IMR-90 (cell line): ENCODE data around the gene FSD1L. TPM values are rescaled to one million over a fixed set of nuclear protein-coding genes. Genes with fewer than 3 reads are reported as not detected.
A peak's percentile ranks its signal among the peaks of the same experiment; 100 is the strongest.

Experiments
- ATAC-seq: fragments of 200-7000 bp; cut with Tn5 transposase; 2 replicates; pipeline ENCODE4 v1.9.1; 2020; ENCODE audit warnings: low read depth, mild to moderate bottlenecking, moderate library complexity
- BruUV-seq: library from RNA; stranded (reverse); fragments of 400-500 nt; replicated peaks from 2 replicates; lab custom pipeline; 2021; lab: Mats Ljungman, UMichigan
- CTCF ChIA-PET: fragments of 300-600 bp; formaldehyde crosslinking; extraction: SDS; loops from one replicate; lab custom pipeline; 2021; ENCODE audit warnings: antibody characterized with exemption; lab: Yijun Ruan, JAX
- POLR2A ChIA-PET: fragments of 300-600 bp; sonication (Branson Sonifier 250); formaldehyde crosslinking; loops from one replicate; lab custom pipeline; 2022; ENCODE audit warnings: antibody characterized with exemption; ENCODE audit not compliant: unreplicated experiment; lab: Charles Lee
- DNase-seq: peaks from one replicate; pipeline ENCODE4 v3.0.0; 2013
- H2AFZ ChIP-seq: replicated peaks from 2 replicates; pipeline ENCODE3; 2013; ENCODE audit warnings: low read length, mild to moderate bottlenecking; ENCODE audit not compliant: poor library complexity
- H2AK5ac ChIP-seq: 2 replicates; pipeline ENCODE4 v1.6.1; 2013; ENCODE audit warnings: low read depth, low read length, inconsistent platforms
- H2AK9ac ChIP-seq: replicated peaks from 2 replicates; pipeline ENCODE3; 2013; ENCODE audit warnings: mild to moderate bottlenecking, low read depth, low read length, moderate library complexity; ENCODE audit not compliant: poor library complexity
- H2BK120ac ChIP-seq: 2 replicates; pipeline ENCODE4 v1.6.1; 2013; ENCODE audit warnings: low read depth, low read length, inconsistent platforms
- H2BK15ac ChIP-seq: 3 replicates; pipeline ENCODE4 v1.6.1; 2013; ENCODE audit warnings: low read depth, low read length, inconsistent platforms
- H2BK20ac ChIP-seq: 2 replicates; pipeline ENCODE4 v1.6.1; 2013; ENCODE audit warnings: low read depth, mild to moderate bottlenecking, inconsistent platforms, low read length, moderate library complexity
- H2BK5ac ChIP-seq: 2 replicates; pipeline ENCODE4 v1.6.1; 2013; ENCODE audit warnings: mild to moderate bottlenecking, low read depth, low read length, inconsistent platforms; ENCODE audit not compliant: poor library complexity, severe bottlenecking
- H3K14ac ChIP-seq: replicated peaks from 2 replicates; pipeline ENCODE4 v1.6.1; 2013; ENCODE audit warnings: low read depth, low read length, inconsistent platforms
- H3K18ac ChIP-seq: 2 replicates; pipeline ENCODE4 v1.6.1; 2013; ENCODE audit warnings: low read depth, low read length, control low read depth
- H3K23ac ChIP-seq: 2 replicates; pipeline ENCODE4 v1.6.1; 2013; ENCODE audit warnings: low read depth, low read length, inconsistent platforms
- H3K27ac ChIP-seq: 2 replicates; pipeline ENCODE4 v1.5.1; 2013; ENCODE audit warnings: mild to moderate bottlenecking, control low read depth, low read length; ENCODE audit not compliant: insufficient read depth
- H3K27me3 ChIP-seq: 2 replicates; pipeline ENCODE4 v1.6.1; 2013; ENCODE audit warnings: low read length; ENCODE audit not compliant: control insufficient read depth, insufficient read depth
- H3K36me3 ChIP-seq: 2 replicates; pipeline ENCODE4 v1.6.1; 2013; ENCODE audit warnings: low read length, mixed read lengths; ENCODE audit not compliant: control insufficient read depth, insufficient read depth
- H3K4ac ChIP-seq: 2 replicates; pipeline ENCODE4 v1.6.1; 2013; ENCODE audit warnings: low read depth, low read length, inconsistent platforms
- H3K4me1 ChIP-seq: 2 replicates; pipeline ENCODE4 v1.6.1; 2013; ENCODE audit warnings: low read length, mixed read lengths; ENCODE audit not compliant: control insufficient read depth, insufficient read depth
- H3K4me2 ChIP-seq: 2 replicates; pipeline ENCODE4 v1.6.1; 2013; ENCODE audit warnings: low read depth, mild to moderate bottlenecking, control low read depth, low read length, moderate library complexity
- H3K4me3 ChIP-seq: 2 replicates; pipeline ENCODE4 v1.5.1; 2013; ENCODE audit warnings: low read depth, mild to moderate bottlenecking, control low read depth, low read length, moderate library complexity; ENCODE audit not compliant: insufficient read depth
- H3K56ac ChIP-seq: 2 replicates; pipeline ENCODE4 v1.6.1; 2013; ENCODE audit warnings: low read length, inconsistent platforms; ENCODE audit not compliant: insufficient read depth; ENCODE audit errors: extremely low read depth
- H3K79me1 ChIP-seq, 2 experiments: 2 replicates each; pipeline ENCODE4 v1.6.1; 2013; ENCODE audit warnings: low read length in 2 of 2, inconsistent platforms in 1 of 2, low read depth in 1 of 2
- H3K9ac ChIP-seq: 2 replicates; pipeline ENCODE4 v1.6.1; 2013; ENCODE audit warnings: low read depth, low read length, control low read depth
- H3K9me1 ChIP-seq: 2 replicates; pipeline ENCODE4 v1.6.1; 2013; ENCODE audit warnings: low read length, inconsistent platforms; ENCODE audit not compliant: insufficient read depth
- H3K9me3 ChIP-seq: 2 replicates; pipeline ENCODE4 v1.6.1; 2013; ENCODE audit warnings: low read length; ENCODE audit not compliant: control insufficient read depth, insufficient read depth
- H4K20me1 ChIP-seq: 2 replicates; pipeline ENCODE4 v1.6.1; 2013; ENCODE audit warnings: low read length, inconsistent platforms; ENCODE audit not compliant: insufficient read depth
- H4K5ac ChIP-seq: 2 replicates; pipeline ENCODE4 v1.6.1; 2013; ENCODE audit warnings: mild to moderate bottlenecking, low read depth, low read length, control low read depth
- H4K8ac ChIP-seq, 2 experiments: 2 replicates each; pipeline ENCODE4 v1.6.1; 2013; ENCODE audit warnings: low read depth in 2 of 2, low read length in 2 of 2, control low read depth in 1 of 2, inconsistent platforms in 1 of 2
- H4K91ac ChIP-seq: 2 replicates; pipeline ENCODE4 v1.6.1; 2013; ENCODE audit warnings: low read depth, low read length, inconsistent platforms; ENCODE audit not compliant: insufficient read depth
- MAFK ChIP-seq: IDR thresholded peaks from 2 replicates; pipeline ENCODE4 v1.6.1; 2012; ENCODE audit warnings: low read depth, low read length, improper control_type of control experiment
- MAZ ChIP-seq: IDR thresholded peaks from 2 replicates; pipeline ENCODE4 v1.6.1; 2012; ENCODE audit warnings: low read depth, mild to moderate bottlenecking, low read length, improper control_type of control experiment, moderate library complexity, borderline replicate concordance
- MXI1 ChIP-seq: IDR thresholded peaks from 2 replicates; pipeline ENCODE4 v1.6.1; 2012; ENCODE audit warnings: low read depth, mild to moderate bottlenecking, low read length, moderate library complexity, borderline replicate concordance
- NFE2L2 ChIP-seq: fragments of 150-350 bp; IDR thresholded peaks from 2 replicates; pipeline ENCODE4 v1.6.1; 2016; ENCODE audit warnings: low read depth, mild to moderate bottlenecking, low read length
- RAD21 ChIP-seq: IDR thresholded peaks from 2 replicates; pipeline ENCODE4 v1.6.1; 2012; ENCODE audit warnings: low read length, improper control_type of control experiment
- RCOR1 ChIP-seq: IDR thresholded peaks from 2 replicates; pipeline ENCODE4 v1.6.1; 2012; ENCODE audit warnings: mild to moderate bottlenecking, low read length, improper control_type of control experiment; ENCODE audit not compliant: insufficient replicate concordance
- RFX5 ChIP-seq: IDR thresholded peaks from 2 replicates; pipeline ENCODE4 v1.8.0; 2012; ENCODE audit warnings: low read depth, mild to moderate bottlenecking, low read length, moderate library complexity
- dilution Hi-C: fragments of 300-500 bp; cut with HindIII; formaldehyde crosslinking; loops from one replicate; pipeline ENCODE4 v1.14.3; 2018; ENCODE audit warnings: low sequenced_read_pairs; ENCODE audit not compliant: unreplicated experiment
- in situ Hi-C: fragments of 300-500 bp; cut with MboI; formaldehyde crosslinking; loops from 3 replicates; pipeline ENCODE4 v1.14.3; 2019; ENCODE audit warnings: low sequenced_read_pairs, inconsistent platforms, mixed read lengths
- intact Hi-C: fragments of 100-400 bp; cut with micrococcal nuclease; formaldehyde crosslinking; loops from 2 replicates; pipeline ENCODE4 v1.10.0; 2022
- polyA plus RNA-seq, 3 experiments: library from polyadenylated mRNA; depleted of rRNA; stranded (reverse); fragments of >200 nt; gene quantifications; 2 replicates each; pipeline ENCODE4 v1.2.3, GENCODE V29; 2012; ENCODE audit warnings: low replicate concordance in 1 of 3
- total RNA-seq: library from RNA; depleted of rRNA; stranded (reverse); fragments of >200 nt; gene quantifications from 2 replicates; pipeline ENCODE4 v1.2.3, GENCODE V29; 2012
- TF ChIP-seq, protein P1 (sequence below): conservative IDR thresholded peaks from 2 replicates; pipeline ENCODE4 v1.5.1; 2012; ENCODE audit warnings: mild to moderate bottlenecking, low read depth, low read length, improper control_type of control experiment
- TF ChIP-seq, protein P2 (sequence below): fragments of 150-350 bp; IDR thresholded peaks from 2 replicates; pipeline ENCODE4 v1.6.1; 2017; ENCODE audit warnings: mild to moderate bottlenecking, antibody characterized with exemption, low read length, low read depth

The FSD1L gene
- total and polyA plus RNA-seq, 2 of the 4 experiments (the other 2 are of a cell fraction) = 1.4 to 2.9 TPM

DNA sequence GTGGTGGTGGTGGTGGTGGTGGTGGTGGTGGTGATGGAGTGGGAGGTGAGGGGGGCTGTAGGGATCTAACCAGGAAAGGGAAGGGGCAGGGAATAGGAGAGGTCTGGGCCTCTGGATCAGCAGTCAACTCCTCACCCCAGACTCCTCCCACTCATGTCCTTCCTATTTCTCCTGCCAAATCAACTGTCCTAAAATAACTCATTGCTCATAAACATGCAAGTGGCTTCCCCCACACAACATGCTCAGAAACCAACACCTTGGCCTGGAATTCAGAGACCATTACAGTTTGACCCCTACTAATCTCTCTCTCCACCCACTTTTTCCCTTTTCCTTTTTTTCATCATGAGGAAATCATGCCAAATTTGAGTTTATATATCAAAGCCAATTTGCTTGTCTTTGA, 8.4 kb upstream of the FSD1L start:
- Histone ChIP-seq H4K8ac (no peak overlapping the region), H3K56ac (no peak overlapping the region), H4K5ac (no peak overlapping the region), H3K14ac (no peak overlapping the region), H3K4ac (no peak overlapping the region), H2AFZ (no peak overlapping the region), H4K20me1 (no peaks in the 10 kb centered on the region), H2AK5ac (no peak overlapping the region), H3K18ac (no peak overlapping the region; the same call in 1 of the 2 replicates), H3K9ac (no peak overlapping the region), H3K4me1 (peaks cover 4% of the 10 kb centered on the region), H3K4me2 (no peak overlapping the region), H3K79me1 (no peaks in the 10 kb centered on the region), H3K23ac (no peak overlapping the region), H3K27me3 (no peaks in the 10 kb centered on the region), H2BK120ac (no peak overlapping the region), H3K27ac (no peak overlapping the region), H2BK20ac (no peak overlapping the region), H2AK9ac (no peak overlapping the region), H4K91ac (no peak overlapping the region), H3K4me3 (no peak overlapping the region), H3K9me1 (no peaks in the 10 kb centered on the region), H3K36me3 (no peaks in the 10 kb centered on the region), H3K9me3 (peaks cover 2% of the 10 kb centered on the region; the same call in 1 of the 2 replicates), H2BK15ac (no peak overlapping the region), H2BK5ac (no peak overlapping the region)
- intact Hi-C loops (no loop called here), dilution Hi-C loops (no loop called here), in situ Hi-C loops (no loop called here)
- TF ChIP-seq RCOR1 = no peak
- TF ChIP-seq MAZ = no peak
- no peak for TF ChIP-seq RFX5
- TF ChIP-seq MAFK = no peak
- no peak for TF ChIP-seq NFE2L2
- TF ChIP-seq MXI1 = no peak
- TF ChIP-seq RAD21 = no peak
- TF ChIP-seq, protein P1, sequence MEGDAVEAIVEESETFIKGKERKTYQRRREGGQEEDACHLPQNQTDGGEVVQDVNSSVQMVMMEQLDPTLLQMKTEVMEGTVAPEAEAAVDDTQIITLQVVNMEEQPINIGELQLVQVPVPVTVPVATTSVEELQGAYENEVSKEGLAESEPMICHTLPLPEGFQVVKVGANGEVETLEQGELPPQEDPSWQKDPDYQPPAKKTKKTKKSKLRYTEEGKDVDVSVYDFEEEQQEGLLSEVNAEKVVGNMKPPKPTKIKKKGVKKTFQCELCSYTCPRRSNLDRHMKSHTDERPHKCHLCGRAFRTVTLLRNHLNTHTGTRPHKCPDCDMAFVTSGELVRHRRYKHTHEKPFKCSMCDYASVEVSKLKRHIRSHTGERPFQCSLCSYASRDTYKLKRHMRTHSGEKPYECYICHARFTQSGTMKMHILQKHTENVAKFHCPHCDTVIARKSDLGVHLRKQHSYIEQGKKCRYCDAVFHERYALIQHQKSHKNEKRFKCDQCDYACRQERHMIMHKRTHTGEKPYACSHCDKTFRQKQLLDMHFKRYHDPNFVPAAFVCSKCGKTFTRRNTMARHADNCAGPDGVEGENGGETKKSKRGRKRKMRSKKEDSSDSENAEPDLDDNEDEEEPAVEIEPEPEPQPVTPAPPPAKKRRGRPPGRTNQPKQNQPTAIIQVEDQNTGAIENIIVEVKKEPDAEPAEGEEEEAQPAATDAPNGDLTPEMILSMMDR = no peak
- TF ChIP-seq, protein P2, sequence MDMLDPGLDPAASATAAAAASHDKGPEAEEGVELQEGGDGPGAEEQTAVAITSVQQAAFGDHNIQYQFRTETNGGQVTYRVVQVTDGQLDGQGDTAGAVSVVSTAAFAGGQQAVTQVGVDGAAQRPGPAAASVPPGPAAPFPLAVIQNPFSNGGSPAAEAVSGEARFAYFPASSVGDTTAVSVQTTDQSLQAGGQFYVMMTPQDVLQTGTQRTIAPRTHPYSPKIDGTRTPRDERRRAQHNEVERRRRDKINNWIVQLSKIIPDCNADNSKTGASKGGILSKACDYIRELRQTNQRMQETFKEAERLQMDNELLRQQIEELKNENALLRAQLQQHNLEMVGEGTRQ = no peak
- no peak for ATAC-seq
- POLR2A ChIA-PET = no interaction called here
- BruUV-seq = no TSS peak
- CTCF ChIA-PET = interaction anchor here (0.6 kb wide), 1 partner anchor 639 kb away, joined by 3 read pairs; no protein-coding TSS in a partner anchor
- DNase-seq = peak; percentile 62
